NCI-H774 (cell line): ENCODE results near the gene SYNE4.
A peak's percentile ranks its signal among the peaks of the same experiment; 100 is the strongest.

Source experiments
- DNase-seq: peaks from one replicate; lab custom pipeline; 2025; lab: John Stamatoyannopoulos, UW

SYNE4 gene

GRCh38 chr19:36025541-36025940 is 16.9 kb upstream of the SYNE4 start:
- DNase-seq = no peak

DNA sequence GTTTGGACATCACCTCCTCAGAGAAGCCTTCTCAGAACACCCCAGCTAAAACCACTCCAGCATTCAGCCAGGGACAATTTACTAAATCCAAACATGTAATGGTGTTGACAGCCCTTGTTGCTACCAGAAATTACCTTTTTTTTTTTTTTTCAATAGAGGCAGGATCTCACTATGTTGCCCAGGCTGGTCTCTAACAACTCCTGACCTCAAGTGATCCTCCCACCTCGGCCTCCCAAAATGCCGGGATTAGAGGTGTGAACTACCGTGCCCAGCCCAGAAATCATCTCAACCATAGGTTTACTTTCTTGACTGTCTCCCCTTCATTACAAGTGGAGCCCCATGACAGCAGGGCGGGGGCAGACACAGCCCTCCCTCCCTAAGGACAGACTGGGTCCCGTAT is 14.8 kb upstream of the SYNE4 start:
- DNase-seq = no peak

GRCh38 chr19:36019061-36019670 is 10.6 kb upstream of the SYNE4 start:
- no peak for DNase-seq

GRCh38 chr19:36014012-36014924 is 5.7 kb upstream of the SYNE4 start, which contains the start of gene ALKBH6:
Gene ALKBH6, minus strand, starts transcription at chr19:36014213. Its CDS starts 816 bp downstream, at chr19:36013397.
- DNase-seq = peak; percentile 98

DNA sequence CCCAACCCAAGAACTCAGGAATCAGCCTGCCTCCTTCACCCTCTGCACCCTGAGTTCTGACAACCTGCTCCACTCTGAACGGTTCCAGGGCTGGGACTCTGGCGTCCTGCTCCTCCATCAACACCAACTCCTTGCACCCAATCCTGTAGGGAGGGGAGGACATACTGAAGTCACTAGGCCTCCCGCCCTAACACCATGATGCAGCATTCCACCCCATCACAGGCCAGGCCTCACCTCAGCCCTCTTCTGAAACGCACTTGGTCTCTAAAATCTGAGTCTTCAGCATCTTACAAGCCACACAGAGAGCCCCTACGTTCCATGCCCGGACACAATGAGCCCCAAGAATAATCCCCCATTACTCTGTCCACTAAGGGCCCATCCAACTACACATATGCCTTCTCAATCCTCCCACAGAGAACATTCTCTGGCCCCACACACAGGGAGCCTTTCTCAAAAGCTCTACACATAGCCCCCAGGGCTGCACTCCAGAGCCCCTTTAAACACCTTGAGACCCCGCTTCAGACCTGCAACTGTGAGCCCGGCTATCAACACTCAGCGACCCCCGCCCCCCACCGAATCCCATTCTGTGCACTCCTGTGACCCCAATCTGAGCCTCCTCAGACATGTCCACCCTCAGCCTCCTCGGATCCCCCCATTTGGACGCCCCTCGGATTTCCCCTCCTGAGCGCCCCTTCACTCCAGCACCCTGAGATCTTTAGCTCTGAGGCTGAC is 4.8 kb upstream of the SYNE4 start:
- no peak for DNase-seq

DNA sequence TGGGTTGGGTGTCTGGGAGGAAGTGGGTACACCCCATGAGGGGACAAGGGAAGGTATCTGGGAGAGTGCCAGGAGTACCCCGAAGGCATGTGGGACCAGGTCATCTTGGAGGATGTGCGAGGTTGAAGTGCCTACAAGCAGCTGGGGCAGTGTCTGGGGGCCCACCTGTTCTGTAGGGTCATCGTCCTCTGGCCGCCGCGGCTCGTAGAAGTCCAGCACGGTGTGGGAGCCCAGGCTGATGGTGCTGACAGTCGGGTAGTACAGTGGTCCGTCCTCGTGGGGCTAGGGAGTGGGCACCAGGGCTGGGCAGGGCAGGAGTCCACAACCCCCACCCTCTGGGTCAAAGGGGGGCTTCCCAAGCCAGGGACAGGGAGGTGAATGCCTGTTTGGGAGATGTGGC is 1.8 kb upstream of the SYNE4 start:
- DNase-seq = no peak

DNA sequence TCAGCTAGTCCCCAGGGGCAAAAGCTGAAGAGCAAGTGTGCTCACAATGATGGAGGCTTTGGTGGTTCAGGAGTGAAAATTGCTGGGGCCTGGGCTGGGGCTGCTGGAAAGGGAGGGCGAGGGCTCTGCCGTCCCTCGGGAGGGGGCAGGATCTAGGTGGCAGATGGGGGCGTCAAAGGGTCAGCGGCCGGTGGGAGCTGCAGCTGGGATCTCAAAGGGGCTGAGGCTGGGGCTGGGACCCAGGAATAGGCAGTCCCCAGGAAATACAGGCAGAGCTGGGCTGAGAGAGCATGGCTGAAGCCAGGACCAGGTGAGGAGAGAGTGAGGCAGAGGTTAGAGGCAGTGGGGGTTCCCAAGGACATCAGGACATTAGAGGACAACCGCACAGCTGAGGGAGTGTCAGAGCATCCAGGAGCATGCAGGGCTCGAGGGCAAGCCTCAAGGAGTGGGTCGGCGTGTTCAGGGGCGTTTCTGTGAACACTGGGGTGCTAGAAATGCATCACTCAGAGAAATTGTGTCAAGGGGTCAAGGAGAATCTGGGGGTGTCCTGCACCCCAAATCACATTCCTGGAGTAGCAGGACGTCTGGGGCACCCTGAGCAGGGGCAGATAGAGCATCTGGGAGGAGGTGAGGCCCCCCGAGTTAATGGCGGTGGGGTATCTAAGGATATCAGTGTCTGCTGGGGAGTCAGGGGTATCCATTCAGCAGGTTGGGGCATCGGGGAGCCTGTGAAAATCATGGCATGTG is 1.2 kb upstream of the SYNE4 start:
- no peak for DNase-seq

DNA sequence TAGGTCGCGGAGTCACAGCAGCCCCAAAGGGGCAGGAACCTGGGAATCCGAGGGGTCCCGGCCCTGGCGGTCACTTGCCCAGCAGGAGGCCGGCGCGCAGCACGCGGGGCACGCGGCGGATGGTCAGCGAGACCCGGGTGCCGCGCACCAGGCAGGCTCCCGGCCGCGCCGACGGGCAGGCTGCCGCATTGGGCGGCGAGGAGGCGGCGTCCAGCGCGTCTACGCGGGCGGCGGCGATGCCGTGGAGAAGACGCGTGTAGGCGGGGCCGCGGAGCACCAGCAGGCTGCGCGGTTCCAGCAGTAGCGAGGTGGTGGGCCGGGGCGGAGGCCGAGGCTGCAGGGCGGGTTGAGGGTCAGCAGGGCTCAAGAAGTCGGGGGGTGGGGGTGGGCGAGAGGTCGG is 607 bp upstream of the SYNE4 start:
- DNase-seq = peak; percentile 47

DNA sequence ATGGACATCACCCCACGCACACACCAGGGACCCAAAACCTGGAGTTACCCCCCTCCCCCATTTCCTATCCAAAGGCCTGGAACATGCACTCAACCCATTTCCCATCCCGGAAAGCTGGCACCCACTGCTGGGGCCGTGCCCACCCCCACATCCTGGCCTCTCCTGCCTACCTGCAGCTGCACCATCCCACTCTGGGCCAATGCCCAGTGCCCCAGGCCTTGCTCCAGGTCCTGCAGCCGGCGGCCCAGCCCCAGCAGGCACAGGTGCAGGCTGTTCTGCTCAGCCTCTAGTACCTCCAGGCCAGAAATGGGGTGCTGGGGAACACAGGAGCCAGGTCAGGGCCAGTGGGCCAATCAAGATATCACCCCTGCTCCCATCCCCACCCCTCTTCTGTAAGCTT is 1.7 kb downstream of the SYNE4 start:
- DNase-seq = no peak

GRCh38 chr19:36003284-36003683 is 5.3 kb downstream of the SYNE4 start:
- DNase-seq = no peak

DNA sequence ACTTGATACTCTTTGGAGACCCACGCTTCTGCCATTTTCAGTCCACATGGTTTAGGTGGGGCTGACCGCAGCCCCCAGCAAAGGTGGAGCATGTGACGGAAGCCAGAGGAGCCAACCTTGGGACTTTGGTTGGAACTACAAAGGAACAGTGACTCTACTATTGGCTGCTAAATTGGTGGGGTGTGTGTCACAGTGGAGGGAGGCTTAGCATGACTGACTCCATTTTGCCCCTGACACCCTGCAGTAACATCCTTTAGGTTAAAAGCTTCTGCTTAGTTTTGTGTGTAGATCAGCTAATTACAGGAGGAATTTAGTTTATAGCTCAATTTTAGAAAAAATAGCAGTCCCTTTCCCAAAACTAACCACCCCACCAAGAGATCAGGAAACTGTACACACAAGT is 7.0 kb downstream of the SYNE4 start:
- no peak for DNase-seq

DNA sequence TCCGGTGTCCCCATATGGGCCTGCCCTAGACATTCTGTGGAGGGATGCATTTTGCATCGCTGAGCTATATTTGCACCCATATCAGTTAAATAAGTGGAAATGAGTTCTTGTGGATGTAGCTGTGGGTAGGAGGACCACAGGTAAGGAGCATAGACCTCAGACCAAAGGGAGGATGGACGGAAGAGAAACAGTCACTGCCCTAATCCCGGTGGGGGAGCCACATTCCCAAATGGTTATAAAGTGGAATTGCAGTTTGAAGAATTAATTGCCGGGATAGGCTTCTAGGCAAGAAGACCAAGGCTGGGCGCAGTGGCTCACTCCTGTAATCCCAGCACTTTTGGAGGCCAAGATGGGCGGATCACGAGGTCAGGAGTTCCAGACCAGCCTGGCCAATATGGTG is 11.8 kb downstream of the SYNE4 start:
- DNase-seq = no peak

- peak; percentile 93 for DNase-seq
These were observed 13.3 kb downstream of the SYNE4 start, which contains the start of gene SDHAF1 for GRCh38 chr19:35995048-35995993. Gene SDHAF1, plus strand, starts transcription at chr19:35995188. Its CDS starts 87 bp downstream, at chr19:35995275.

DNA sequence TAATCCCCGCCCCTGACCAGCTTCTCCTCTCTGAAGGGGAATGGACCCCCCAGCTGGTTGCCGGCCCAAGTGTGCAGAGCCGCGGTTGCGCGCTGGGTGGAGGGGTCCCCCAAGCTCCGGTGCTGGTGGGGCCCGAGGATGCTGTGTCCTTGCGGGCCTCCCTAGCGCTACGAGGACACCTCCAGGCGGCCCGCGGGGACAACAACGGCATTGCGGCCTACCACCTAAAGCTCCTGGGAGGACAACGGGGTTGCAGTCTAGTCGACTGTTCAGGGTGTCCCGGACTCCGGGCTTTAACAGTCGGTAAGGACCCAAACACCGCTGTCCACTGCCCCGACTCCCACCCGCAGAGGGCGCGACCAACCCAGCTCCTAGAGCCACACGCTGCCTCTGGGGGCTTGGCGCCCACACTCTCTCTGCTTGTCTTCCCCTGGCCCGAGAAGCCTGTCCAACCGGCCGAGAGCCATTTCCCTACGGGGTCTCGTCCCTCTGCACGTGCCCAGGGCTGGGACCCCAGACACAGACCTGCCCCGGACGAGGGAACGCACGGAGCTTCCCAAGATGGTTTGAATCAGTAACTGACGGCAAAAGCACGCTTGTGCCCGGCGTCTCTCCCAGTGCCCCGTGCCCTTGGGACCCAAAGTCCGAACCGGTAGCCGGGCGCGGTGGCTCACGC is 14.6 kb downstream of the SYNE4 start:
- DNase-seq = no peak

GRCh38 chr19:35992907-35993765 is 15.5 kb downstream of the SYNE4 start:
- DNase-seq = no peak

- no peak for DNase-seq
These were observed 16.7 kb downstream of the SYNE4 start for GRCh38 chr19:35991731-35992450.

GRCh38 chr19:35990771-35991730 is 17.6 kb downstream of the SYNE4 start:
- no peak for DNase-seq
